OCI-LY3 (cell line): ENCODE measurements around the gene ACVR1.

ENCODE experiments used
- EZH2phosphoT487 ChIP-seq: fragments of 200-600 bp; shearing (Covaris generic); IDR thresholded peaks from 2 replicates; pipeline ENCODE4 v1.6.1; 2018; ENCODE audit warnings: antibody characterized with exemption, mixed run types, low read depth
- TF ChIP-seq, protein P1 (sequence below): fragments of 200-600, 300-600 bp; sonication (generic); IDR thresholded peaks from 2 replicates; pipeline ENCODE4 v1.5.1; 2014; ENCODE audit warnings: antibody characterized with exemption, low read length, low read depth

DNA sequence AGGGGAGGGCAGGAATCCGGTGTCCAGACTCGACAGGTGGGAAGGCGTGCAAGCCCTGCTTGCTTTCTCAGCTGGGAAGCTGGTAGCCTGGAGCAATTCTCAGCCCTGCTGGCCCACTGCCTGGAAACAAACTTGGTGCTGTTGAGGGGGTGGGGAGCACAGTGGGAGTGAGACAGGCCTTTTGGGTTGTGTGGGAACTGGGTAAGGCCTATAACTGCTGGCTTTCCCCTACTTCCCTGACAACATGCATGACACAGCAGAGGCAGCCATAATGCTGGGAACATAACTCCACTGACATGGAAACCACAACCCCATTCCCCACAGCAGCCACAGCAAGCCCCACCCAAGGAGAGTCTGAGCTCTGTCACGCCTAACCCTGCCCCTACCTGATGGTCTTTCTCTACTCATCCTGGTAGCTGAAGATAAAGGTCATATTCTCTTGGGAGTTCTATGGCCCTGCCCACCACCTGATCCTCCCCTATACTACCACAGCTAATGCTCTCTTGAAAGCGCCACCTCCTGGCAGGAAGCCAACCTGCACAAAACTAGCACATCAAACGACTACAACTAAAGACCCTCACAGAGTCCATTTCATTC lies 124.6 kb downstream of the ACVR1 start:
- TF ChIP-seq, protein P1, sequence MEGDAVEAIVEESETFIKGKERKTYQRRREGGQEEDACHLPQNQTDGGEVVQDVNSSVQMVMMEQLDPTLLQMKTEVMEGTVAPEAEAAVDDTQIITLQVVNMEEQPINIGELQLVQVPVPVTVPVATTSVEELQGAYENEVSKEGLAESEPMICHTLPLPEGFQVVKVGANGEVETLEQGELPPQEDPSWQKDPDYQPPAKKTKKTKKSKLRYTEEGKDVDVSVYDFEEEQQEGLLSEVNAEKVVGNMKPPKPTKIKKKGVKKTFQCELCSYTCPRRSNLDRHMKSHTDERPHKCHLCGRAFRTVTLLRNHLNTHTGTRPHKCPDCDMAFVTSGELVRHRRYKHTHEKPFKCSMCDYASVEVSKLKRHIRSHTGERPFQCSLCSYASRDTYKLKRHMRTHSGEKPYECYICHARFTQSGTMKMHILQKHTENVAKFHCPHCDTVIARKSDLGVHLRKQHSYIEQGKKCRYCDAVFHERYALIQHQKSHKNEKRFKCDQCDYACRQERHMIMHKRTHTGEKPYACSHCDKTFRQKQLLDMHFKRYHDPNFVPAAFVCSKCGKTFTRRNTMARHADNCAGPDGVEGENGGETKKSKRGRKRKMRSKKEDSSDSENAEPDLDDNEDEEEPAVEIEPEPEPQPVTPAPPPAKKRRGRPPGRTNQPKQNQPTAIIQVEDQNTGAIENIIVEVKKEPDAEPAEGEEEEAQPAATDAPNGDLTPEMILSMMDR: peak; percentile 54
- no peak for TF ChIP-seq EZH2phosphoT487
